MM.1S (cell line): ENCODE data around the gene ARHGEF12.

Experiments
- DNase-seq: peaks from one replicate; pipeline ENCODE4 v3.0.0-alpha.2; 2015
- H2AFZ ChIP-seq: fragments of 300-600 bp; sonication (generic); 2 replicates; pipeline ENCODE4 v1.6.0; 2016; ENCODE audit warnings: antibody characterized with exemption, low read length
- H3F3A ChIP-seq: fragments of 300-600 bp; sonication (generic); 2 replicates; pipeline ENCODE4 v1.6.1; 2016; ENCODE audit warnings: mild to moderate bottlenecking, antibody characterized with exemption, low read length, moderate library complexity, mixed read lengths; ENCODE audit not compliant: insufficient read depth
- H3K27ac ChIP-seq: fragments of 300-600 bp; sonication (generic); 2 replicates; pipeline ENCODE4 v1.5.1; 2016; ENCODE audit warnings: mild to moderate bottlenecking, low read length
- H3K27me3 ChIP-seq: fragments of 300-600 bp; sonication (generic); replicated peaks from 2 replicates; pipeline ENCODE4 v1.6.0; 2016; ENCODE audit warnings: low read length; ENCODE audit not compliant: insufficient read depth
- H3K36me3 ChIP-seq: fragments of 300-600 bp; sonication (generic); replicated peaks from 2 replicates; pipeline ENCODE4 v1.6.1; 2016; ENCODE audit warnings: mild to moderate bottlenecking, low read length, mixed read lengths; ENCODE audit not compliant: insufficient read depth
- H3K4me1 ChIP-seq: fragments of 300-600 bp; sonication (generic); 2 replicates; pipeline ENCODE4 v1.6.1; 2016; ENCODE audit warnings: low read length, mixed read lengths
- H3K4me2 ChIP-seq: fragments of 300-600 bp; sonication (generic); 2 replicates; pipeline ENCODE4 v1.6.0; 2016; ENCODE audit warnings: low read depth, low read length
- H3K4me3 ChIP-seq: fragments of 300-600 bp; sonication (generic); 2 replicates; pipeline ENCODE4 v1.5.1; 2016; ENCODE audit warnings: low read length, mixed read lengths
- H3K79me2 ChIP-seq: fragments of 300-600 bp; sonication (generic); 2 replicates; pipeline ENCODE4 v1.6.1; 2016; ENCODE audit warnings: mixed run types, low read length, mixed read lengths
- H3K9ac ChIP-seq: fragments of 300-600 bp; sonication (generic); 2 replicates; pipeline ENCODE4 v1.6.1; 2016; ENCODE audit warnings: low read length, mixed read lengths
- H3K9me2 ChIP-seq: fragments of 300-600 bp; sonication (generic); replicated peaks from 2 replicates; pipeline ENCODE4 v1.6.1; 2016; ENCODE audit warnings: mild to moderate bottlenecking, low read length, mixed read lengths; ENCODE audit not compliant: insufficient read depth
- H3K9me3 ChIP-seq: fragments of 300-600 bp; sonication (generic); replicated peaks from 2 replicates; pipeline ENCODE4 v1.6.1; 2016; ENCODE audit warnings: mild to moderate bottlenecking, low read length, mixed read lengths; ENCODE audit not compliant: insufficient read depth
- H4K20me1 ChIP-seq: fragments of 300-600 bp; sonication (generic); 2 replicates; pipeline ENCODE4 v1.6.1; 2016; ENCODE audit warnings: mild to moderate bottlenecking, low read length, moderate library complexity, mixed read lengths; ENCODE audit not compliant: insufficient read depth
- EZH2 ChIP-seq: fragments of 300-600 bp; sonication (generic); optimal IDR thresholded peaks from 2 replicates; pipeline ENCODE3; 2017; ENCODE audit warnings: low read depth, mild to moderate bottlenecking, antibody characterized with exemption, low read length, mixed read lengths
- EZH2phosphoT487 ChIP-seq: fragments of 300-600 bp; sonication (generic); IDR thresholded peaks from 2 replicates; pipeline ENCODE4 v1.6.1; 2018; ENCODE audit warnings: antibody characterized with exemption, low read length
- TF ChIP-seq, protein P1 (sequence below): fragments of 300-600 bp; sonication (generic); IDR thresholded peaks from 2 replicates; pipeline ENCODE4 v1.5.1; 2016; ENCODE audit warnings: antibody characterized with exemption, low read length, mixed read lengths

The ARHGEF12 gene

DNA sequence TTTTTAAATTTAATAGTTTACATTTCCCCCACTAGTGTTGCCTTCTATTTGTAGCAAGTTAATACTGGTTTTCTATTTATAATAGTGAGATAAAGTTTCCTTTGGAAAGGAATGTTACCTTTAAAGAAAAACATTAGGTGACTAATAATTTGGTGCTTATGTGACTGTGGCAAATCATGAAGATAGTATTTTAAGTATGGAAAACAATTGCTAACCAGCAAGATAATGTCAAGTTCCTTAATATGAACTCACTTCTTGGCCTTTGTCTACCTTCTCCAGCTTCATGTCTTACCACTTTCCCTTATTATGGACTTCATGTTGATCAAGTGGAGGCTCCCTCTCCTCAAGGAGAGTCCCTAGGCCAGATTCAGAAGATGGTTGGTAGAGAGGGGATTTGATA lies 27.2 kb downstream of the ARHGEF12 start:
- Histone ChIP-seq H3K27ac (no peak overlapping the region), H3K9me2 (no peaks in the 10 kb centered on the region), H3K79me2 (peaks cover 96% of the 10 kb centered on the region), H2AFZ (no peak overlapping the region), H3K4me1 (no peaks in the 10 kb centered on the region), H3K9me3 (no peaks in the 10 kb centered on the region), H3K4me3 (no peak overlapping the region), H3K27me3 (no peaks in the 10 kb centered on the region), H3K36me3 (no peaks in the 10 kb centered on the region), H3F3A (no peaks in the 10 kb centered on the region), H4K20me1 (peaks cover 18% of the 10 kb centered on the region), H3K9ac (no peak overlapping the region), H3K4me2 (no peak overlapping the region)
- TF ChIP-seq EZH2phosphoT487, result no peak
- TF ChIP-seq, protein P1, sequence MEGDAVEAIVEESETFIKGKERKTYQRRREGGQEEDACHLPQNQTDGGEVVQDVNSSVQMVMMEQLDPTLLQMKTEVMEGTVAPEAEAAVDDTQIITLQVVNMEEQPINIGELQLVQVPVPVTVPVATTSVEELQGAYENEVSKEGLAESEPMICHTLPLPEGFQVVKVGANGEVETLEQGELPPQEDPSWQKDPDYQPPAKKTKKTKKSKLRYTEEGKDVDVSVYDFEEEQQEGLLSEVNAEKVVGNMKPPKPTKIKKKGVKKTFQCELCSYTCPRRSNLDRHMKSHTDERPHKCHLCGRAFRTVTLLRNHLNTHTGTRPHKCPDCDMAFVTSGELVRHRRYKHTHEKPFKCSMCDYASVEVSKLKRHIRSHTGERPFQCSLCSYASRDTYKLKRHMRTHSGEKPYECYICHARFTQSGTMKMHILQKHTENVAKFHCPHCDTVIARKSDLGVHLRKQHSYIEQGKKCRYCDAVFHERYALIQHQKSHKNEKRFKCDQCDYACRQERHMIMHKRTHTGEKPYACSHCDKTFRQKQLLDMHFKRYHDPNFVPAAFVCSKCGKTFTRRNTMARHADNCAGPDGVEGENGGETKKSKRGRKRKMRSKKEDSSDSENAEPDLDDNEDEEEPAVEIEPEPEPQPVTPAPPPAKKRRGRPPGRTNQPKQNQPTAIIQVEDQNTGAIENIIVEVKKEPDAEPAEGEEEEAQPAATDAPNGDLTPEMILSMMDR, result no peak
- no peak for TF ChIP-seq EZH2
- no peak for DNase-seq

DNA sequence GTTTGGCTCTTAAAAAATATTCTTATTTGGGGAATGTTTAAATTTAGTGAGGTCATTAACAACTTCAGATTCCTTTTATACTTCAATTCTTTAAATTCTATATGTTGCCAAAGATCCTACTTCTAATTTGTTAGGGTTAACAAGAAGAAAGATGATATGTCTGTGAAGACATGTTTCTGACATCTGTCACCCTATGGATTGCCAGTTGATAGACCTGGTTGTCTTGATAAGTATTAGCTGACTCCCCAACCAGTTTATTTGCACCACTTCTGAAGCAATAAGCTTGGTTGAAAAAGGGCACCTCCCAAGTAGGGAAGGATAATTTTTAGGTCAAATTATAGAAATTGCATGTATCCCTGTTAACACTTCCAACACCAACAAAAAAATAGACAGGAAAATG lies 29.3 kb downstream of the ARHGEF12 start:
- H2AFZ ChIP-seq, result no peak overlapping the region
- no peaks in the 10 kb centered on the region for H3F3A ChIP-seq
- no peak for DNase-seq
- no peaks in the 10 kb centered on the region for H3K36me3 ChIP-seq
- H3K9me3 ChIP-seq, result no peaks in the 10 kb centered on the region
- TF ChIP-seq, protein P1, result no peak
- TF ChIP-seq EZH2 (no peak), EZH2phosphoT487 (no peak)
- no peaks in the 10 kb centered on the region for H3K27me3 ChIP-seq
- no peak overlapping the region for H3K4me3 ChIP-seq
- H3K9me2 ChIP-seq, result no peaks in the 10 kb centered on the region
- H3K4me1 ChIP-seq, result no peaks in the 10 kb centered on the region
- peaks cover 13% of the 10 kb centered on the region for H4K20me1 ChIP-seq
- no peak overlapping the region for H3K4me2 ChIP-seq
- H3K9ac ChIP-seq, result no peak overlapping the region
- H3K27ac ChIP-seq, result no peak overlapping the region
- H3K79me2 ChIP-seq, result peaks cover 95% of the 10 kb centered on the region

GRCh38 chr11:120372296-120372695 lies 36.1 kb downstream of the ARHGEF12 start:
- Histone ChIP-seq H2AFZ (no peak overlapping the region), H3K4me1 (no peaks in the 10 kb centered on the region), H3F3A (no peaks in the 10 kb centered on the region), H3K27me3 (no peaks in the 10 kb centered on the region), H3K9me2 (no peaks in the 10 kb centered on the region), H3K9me3 (no peaks in the 10 kb centered on the region), H3K79me2 (peaks cover 98% of the 10 kb centered on the region), H3K4me3 (no peak overlapping the region), H3K36me3 (no peaks in the 10 kb centered on the region), H4K20me1 (peaks cover 33% of the 10 kb centered on the region), H3K27ac (no peak overlapping the region), H3K9ac (no peak overlapping the region), H3K4me2 (no peak overlapping the region)
- TF ChIP-seq EZH2phosphoT487 (no peak), EZH2 (no peak)
- TF ChIP-seq, protein P1, result no peak
- DNase-seq, result no peak
